NCI-H187 (cell line): ENCODE measurements around the gene BCL6B.

ENCODE experiments used
- DNase-seq, 2 experiments: peaks; one replicate each; lab custom pipeline; 2025; lab: John Stamatoyannopoulos, UW

Gene BCL6B

GRCh38 chr17:7007143-7007542 is 15.7 kb upstream of the BCL6B start:
- DNase-seq = no peak

- DNase-seq = no peak
These were observed 12.3 kb upstream of the BCL6B start for GRCh38 chr17:7010523-7010922.

- DNase-seq = no peak
These were observed 11.4 kb upstream of the BCL6B start for GRCh38 chr17:7011415-7011814.

GRCh38 chr17:7011942-7012254 is 11.0 kb upstream of the BCL6B start:
- DNase-seq = no peak

GRCh38 chr17:7014261-7014994 is 8.4 kb upstream of the BCL6B start:
- DNase-seq = peak; percentile 65 to 86

- DNase-seq = peak in 1 of 2 experiments; percentile 77
These were observed 7.6 kb upstream of the BCL6B start for GRCh38 chr17:7014995-7015958.

GRCh38 chr17:7016418-7016817 is 6.4 kb upstream of the BCL6B start:
- DNase-seq = no peak

GRCh38 chr17:7016886-7017826 is 5.7 kb upstream of the BCL6B start:
- DNase-seq = no peak

GRCh38 chr17:7017827-7018200 is 5.0 kb upstream of the BCL6B start:
- DNase-seq = no peak

GRCh38 chr17:7018331-7018964 is 4.4 kb upstream of the BCL6B start:
- no peak for DNase-seq

GRCh38 chr17:7019367-7019766 is 3.5 kb upstream of the BCL6B start:
- DNase-seq = no peak

GRCh38 chr17:7019839-7020519 is 2.9 kb upstream of the BCL6B start:
- peak in 1 of 2 experiments; percentile 38 for DNase-seq

GRCh38 chr17:7020894-7021664 is 1.8 kb upstream of the BCL6B start:
- no peak for DNase-seq

- DNase-seq = peak in 1 of 2 experiments; percentile 30
These were observed 664 bp upstream of the BCL6B start for GRCh38 chr17:7021993-7022778.

- DNase-seq = peak in 1 of 2 experiments; percentile 10
These were observed 939 bp downstream of the BCL6B start for GRCh38 chr17:7023576-7024401.

GRCh38 chr17:7024402-7024785 is 1.5 kb downstream of the BCL6B start:
- DNase-seq = no peak

GRCh38 chr17:7025245-7025644 is 2.4 kb downstream of the BCL6B start:
- DNase-seq = no peak

- DNase-seq = no peak
These were observed 3.7 kb downstream of the BCL6B start for GRCh38 chr17:7026471-7027115.
